KOPT-K1 (cell line): ENCODE measurements around the gene MPND.

Source experiments
- H3K27ac ChIP-seq: fragments of 200-600 bp; sonication (generic); 2 replicates; pipeline ENCODE4 v1.5.1; 2016; ENCODE audit warnings: antibody characterized with exemption, mild to moderate bottlenecking, low read depth, low read length; ENCODE audit not compliant: poor library complexity, severe bottlenecking
- H3K36me3 ChIP-seq: fragments of 200-600 bp; sonication (generic); 2 replicates; pipeline ENCODE4 v1.5.1; 2017; ENCODE audit warnings: antibody characterized with exemption, mild to moderate bottlenecking, low read length, moderate library complexity; ENCODE audit not compliant: insufficient read depth
- H3K9me3 ChIP-seq: fragments of 200-600 bp; sonication (generic); 2 replicates; pipeline ENCODE4 v1.5.1; 2017; ENCODE audit warnings: antibody characterized with exemption, low read length, mild to moderate bottlenecking; ENCODE audit not compliant: insufficient read depth, poor library complexity, severe bottlenecking

The MPND gene

GRCh38 chr19:4343370-4344307, at the start of gene MPND:
Gene MPND, plus strand, starts transcription at chr19:4343562. Its CDS starts 32 bp downstream, at chr19:4343594.
- H3K36me3 ChIP-seq, result peaks cover 16% of the 10 kb centered on the region; the same call in 1 of the 2 replicates
- no peaks in the 10 kb centered on the region for H3K9me3 ChIP-seq
- peak within 1 kb of the TSS; percentile 75 for H3K27ac ChIP-seq

GRCh38 chr19:4294389-4294788, 49.0 kb upstream of the MPND start:
- H3K9me3 ChIP-seq, result no peaks in the 10 kb centered on the region

GRCh38 chr19:4295972-4296771, 47.2 kb upstream of the MPND start:
- H3K36me3 ChIP-seq, result no peaks in the 10 kb centered on the region
- H3K27ac ChIP-seq, result no peak overlapping the region
- H3K9me3 ChIP-seq, result no peaks in the 10 kb centered on the region

More at GRCh38 chr19:4294389-4294788, 49.0 kb upstream of the MPND start:
- H3K27ac ChIP-seq, result no peak overlapping the region
- H3K36me3 ChIP-seq, result no peaks in the 10 kb centered on the region

GRCh38 chr19:4297901-4298809, 45.2 kb upstream of the MPND start:
- no peak overlapping the region for H3K27ac ChIP-seq
- no peaks in the 10 kb centered on the region for H3K36me3 ChIP-seq
- H3K9me3 ChIP-seq, result no peaks in the 10 kb centered on the region

GRCh38 chr19:4298810-4299550, 44.4 kb upstream of the MPND start:
- H3K9me3 ChIP-seq, result no peaks in the 10 kb centered on the region
- no peak overlapping the region for H3K27ac ChIP-seq
- H3K36me3 ChIP-seq, result no peaks in the 10 kb centered on the region

- H3K36me3 ChIP-seq, result no peaks in the 10 kb centered on the region
- H3K27ac ChIP-seq, result no peak overlapping the region
- H3K9me3 ChIP-seq, result no peaks in the 10 kb centered on the region
Observed at GRCh38 chr19:4300589-4300988, 42.8 kb upstream of the MPND start.

- Histone ChIP-seq H3K27ac (peak overlapping the region; percentile 38), H3K9me3 (no peaks in the 10 kb centered on the region), H3K36me3 (no peaks in the 10 kb centered on the region)
Observed at GRCh38 chr19:4301590-4302242, 41.6 kb upstream of the MPND start.

GRCh38 chr19:4302243-4302640, 41.1 kb upstream of the MPND start, which contains the start of gene TMIGD2:
Gene TMIGD2, minus strand, starts transcription at chr19:4302389. Its CDS starts 4 bp downstream, at chr19:4302385.
- no peaks in the 10 kb centered on the region for H3K9me3 ChIP-seq
- H3K36me3 ChIP-seq, result no peaks in the 10 kb centered on the region
- peak within 1 kb of the TSS; percentile 38 for H3K27ac ChIP-seq

GRCh38 chr19:4303819-4304537, 39.4 kb upstream of the MPND start:
- no peaks in the 10 kb centered on the region for H3K36me3 ChIP-seq
- H3K9me3 ChIP-seq, result no peaks in the 10 kb centered on the region
- no peak overlapping the region for H3K27ac ChIP-seq

GRCh38 chr19:4304538-4305256, 38.7 kb upstream of the MPND start, which contains the start of gene FSD1:
Gene FSD1, plus strand, starts transcription at chr19:4304598. Its CDS starts 149 bp downstream, at chr19:4304747.
- Histone ChIP-seq H3K27ac (no peak within 1 kb of the TSS), H3K9me3 (no peaks in the 10 kb centered on the region), H3K36me3 (no peaks in the 10 kb centered on the region)

- Histone ChIP-seq H3K36me3 (no peaks in the 10 kb centered on the region), H3K9me3 (no peaks in the 10 kb centered on the region), H3K27ac (no peak overlapping the region)
Observed at GRCh38 chr19:4305257-4305612, 38.1 kb upstream of the MPND start.

GRCh38 chr19:4305659-4306058, 37.7 kb upstream of the MPND start:
- H3K36me3 ChIP-seq, result no peaks in the 10 kb centered on the region
- no peaks in the 10 kb centered on the region for H3K9me3 ChIP-seq

More at GRCh38 chr19:4305659-4306058, 37.7 kb upstream of the MPND start:
- no peak overlapping the region for H3K27ac ChIP-seq
